Natural killer cell (primary cell): ENCODE data around the gene CRYGN. TPM values are rescaled to one million over a fixed set of nuclear protein-coding genes. Genes with fewer than 3 reads are reported as not detected.

ENCODE experiments used
- ATAC-seq, 3 donors: fragments of 150-1000 bp in 2 of 3; fragments of 200-7000 bp in 1 of 3; cut with Tn5 transposase; 1 replicate in 1 of 3; 2 replicates in 2 of 3; pipeline ENCODE4 v1.10.0; 2021; ENCODE audit warnings: mild to moderate bottlenecking in 2 of 3, moderate library complexity in 2 of 3
- DNase-seq, 2 donors: peaks; one replicate each; pipeline versions ENCODE4 v3.0.0 to v3.0.0-alpha.2; 2013 to 2021; ENCODE audit warnings: mixed read lengths in 1 of 2
- H3K27ac ChIP-seq: one replicate; pipeline ENCODE4 v1.5.1; 2013; ENCODE audit warnings: mild to moderate bottlenecking, low read length
- H3K27me3 ChIP-seq: one replicate; pipeline ENCODE4 v1.6.1; 2013; ENCODE audit warnings: low read length; ENCODE audit not compliant: control insufficient read depth, insufficient read depth
- H3K36me3 ChIP-seq: one replicate; pipeline ENCODE4 v1.6.1; 2013; ENCODE audit warnings: low read length; ENCODE audit not compliant: control insufficient read depth, insufficient read depth
- H3K4me1 ChIP-seq: one replicate; pipeline ENCODE4 v1.6.1; 2013; ENCODE audit warnings: low read length; ENCODE audit not compliant: control insufficient read depth, insufficient read depth
- H3K4me3 ChIP-seq: one replicate; pipeline ENCODE4 v1.5.1; 2013; ENCODE audit warnings: low read length
- H3K9me3 ChIP-seq: one replicate; pipeline ENCODE4 v1.6.1; 2013; ENCODE audit warnings: low read length; ENCODE audit not compliant: control insufficient read depth, insufficient read depth
- H3K27ac Mint-ChIP-seq, 2 donors: one replicate each; pipeline ENCODE4 v1.8.0; 2022; ENCODE audit warnings: mild to moderate bottlenecking in 2 of 2, mixed read lengths in 2 of 2, moderate library complexity in 1 of 2
- H3K27me3 Mint-ChIP-seq, 2 donors: one replicate each; pipeline ENCODE4 v1.8.0; 2022; ENCODE audit warnings: low read depth in 2 of 2, mixed read lengths in 2 of 2
- H3K36me3 Mint-ChIP-seq: one replicate; pipeline ENCODE4 v1.8.0; 2022; ENCODE audit warnings: mixed read lengths
- H3K4me1 Mint-ChIP-seq, 2 donors: one replicate each; pipeline ENCODE4 v1.8.0; 2022; ENCODE audit warnings: mixed read lengths in 2 of 2
- H3K4me3 Mint-ChIP-seq: one replicate; pipeline ENCODE4 v1.8.0; 2022; ENCODE audit warnings: mild to moderate bottlenecking, moderate library complexity, mixed read lengths
- H3K9me3 Mint-ChIP-seq, 2 donors: one replicate each; pipeline ENCODE4 v1.8.0; 2022; ENCODE audit warnings: mixed read lengths in 2 of 2
- WGBS: methylation state at CpG from one replicate; pipeline ENCODE4 v1.1.7; 2013; ENCODE audit warnings: missing lambda C conversion rate; ENCODE audit not compliant: insufficient coverage; 5-methylcytosine and 5-hydroxymethylcytosine counted together
- intact Hi-C: fragments of 100-400 bp; cut with micrococcal nuclease; formaldehyde crosslinking; loops from one replicate; pipeline ENCODE4 v1.14.2; 2022
- total RNA-seq, 4 donors: library from RNA; stranded (reverse); fragments of 120-200 nt in 1 of 4; gene quantifications; one replicate each; pipeline versions ENCODE4 v1.2.3 to v1.2.4, GENCODE V29; 2013 to 2022
- TF ChIP-seq, protein P1 (sequence below): fragments of 200-600 bp; IDR thresholded peaks from one replicate; pipeline ENCODE4 v1.8.0; 2022; ENCODE audit warnings: antibody characterized with exemption

The CRYGN gene
- total RNA-seq, 3 donors from 2014 or later (not counting 1 experiment from before 2014, with no cell fraction given), result not detected

DNA sequence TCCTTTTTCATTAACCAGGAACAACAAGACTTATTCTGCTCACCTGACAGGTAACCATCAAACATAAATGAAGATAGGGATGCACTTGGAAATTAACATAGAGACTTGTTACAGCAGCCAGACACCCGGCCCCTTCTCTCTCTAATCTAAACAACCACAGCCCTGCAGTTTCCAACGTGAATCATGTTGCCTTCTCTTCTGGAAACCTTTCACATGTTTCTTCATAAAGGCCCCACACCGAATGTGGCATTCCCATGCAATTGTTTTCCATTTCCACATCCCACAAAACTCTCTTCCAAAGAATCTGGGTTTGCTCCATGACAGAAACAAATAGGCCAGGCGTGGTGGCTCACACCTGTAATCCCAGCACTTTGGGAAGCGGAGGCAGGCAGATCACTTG, 15.1 kb downstream of the CRYGN start:
- Histone ChIP-seq H3K9me3 (peaks cover 6% of the 10 kb centered on the region), H3K27me3 (peaks cover 10% of the 10 kb centered on the region), H3K4me3 (no peak overlapping the region), H3K27ac (no peak overlapping the region), H3K36me3 (no peaks in the 10 kb centered on the region), H3K4me1 (peaks cover 26% of the 10 kb centered on the region)
- TF ChIP-seq, protein P1, sequence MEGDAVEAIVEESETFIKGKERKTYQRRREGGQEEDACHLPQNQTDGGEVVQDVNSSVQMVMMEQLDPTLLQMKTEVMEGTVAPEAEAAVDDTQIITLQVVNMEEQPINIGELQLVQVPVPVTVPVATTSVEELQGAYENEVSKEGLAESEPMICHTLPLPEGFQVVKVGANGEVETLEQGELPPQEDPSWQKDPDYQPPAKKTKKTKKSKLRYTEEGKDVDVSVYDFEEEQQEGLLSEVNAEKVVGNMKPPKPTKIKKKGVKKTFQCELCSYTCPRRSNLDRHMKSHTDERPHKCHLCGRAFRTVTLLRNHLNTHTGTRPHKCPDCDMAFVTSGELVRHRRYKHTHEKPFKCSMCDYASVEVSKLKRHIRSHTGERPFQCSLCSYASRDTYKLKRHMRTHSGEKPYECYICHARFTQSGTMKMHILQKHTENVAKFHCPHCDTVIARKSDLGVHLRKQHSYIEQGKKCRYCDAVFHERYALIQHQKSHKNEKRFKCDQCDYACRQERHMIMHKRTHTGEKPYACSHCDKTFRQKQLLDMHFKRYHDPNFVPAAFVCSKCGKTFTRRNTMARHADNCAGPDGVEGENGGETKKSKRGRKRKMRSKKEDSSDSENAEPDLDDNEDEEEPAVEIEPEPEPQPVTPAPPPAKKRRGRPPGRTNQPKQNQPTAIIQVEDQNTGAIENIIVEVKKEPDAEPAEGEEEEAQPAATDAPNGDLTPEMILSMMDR, result no peak
- ATAC-seq (no peak), DNase-seq (no peak)
- intact Hi-C loops, result no loop called here
- WGBS, result 89% methylated on average over 5 of the region's 5 CpGs
- Mint-ChIP-seq H3K27me3 (peaks cover 10 to 27% of the 10 kb centered on the region in 2 donors), H3K36me3 (no peaks in the 10 kb centered on the region), H3K9me3 (no peaks in the 10 kb centered on the region), H3K4me3 (no peak overlapping the region), H3K4me1 (peaks cover 5 to 6% of the 10 kb centered on the region in 2 donors), H3K27ac (no peak overlapping the region)

DNA sequence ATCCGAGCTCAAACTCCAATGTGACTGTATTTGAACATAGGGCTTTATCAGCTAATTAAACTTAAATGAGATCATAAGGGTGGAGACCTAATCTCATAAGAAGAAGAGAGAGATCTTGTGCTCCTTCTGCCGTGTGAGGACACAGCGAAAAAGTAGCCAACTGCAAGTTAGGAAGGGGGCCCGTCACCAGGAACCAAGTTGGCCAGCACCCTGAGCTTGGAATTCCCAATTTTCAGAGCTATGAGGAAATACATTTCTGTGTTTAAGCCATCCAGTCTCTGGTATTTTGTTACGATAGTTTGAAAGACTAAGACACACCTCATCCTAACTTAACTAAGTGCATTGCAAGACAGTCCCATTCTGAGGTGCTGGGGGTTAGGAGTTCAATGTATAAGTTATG, 16.0 kb downstream of the CRYGN start:
- Mint-ChIP-seq H3K4me3 (no peak overlapping the region), H3K27ac (no peak overlapping the region), H3K9me3 (no peaks in the 10 kb centered on the region), H3K36me3 (no peaks in the 10 kb centered on the region), H3K27me3 (peaks cover 10 to 27% of the 10 kb centered on the region in 2 donors), H3K4me1 (no peaks in the 10 kb centered on the region)
- 96% methylated on average over 4 of the region's 5 CpGs for WGBS
- H3K9me3 ChIP-seq, result peaks cover 6% of the 10 kb centered on the region
- ATAC-seq, result no peak
- intact Hi-C loops, result no loop called here
- no peak for DNase-seq
- peaks cover 10% of the 10 kb centered on the region for H3K27me3 ChIP-seq
- no peaks in the 10 kb centered on the region for H3K36me3 ChIP-seq
- no peak overlapping the region for H3K4me3 ChIP-seq
- H3K4me1 ChIP-seq, result peaks cover 17% of the 10 kb centered on the region
- TF ChIP-seq, protein P1, result no peak
- H3K27ac ChIP-seq, result no peak overlapping the region

DNA sequence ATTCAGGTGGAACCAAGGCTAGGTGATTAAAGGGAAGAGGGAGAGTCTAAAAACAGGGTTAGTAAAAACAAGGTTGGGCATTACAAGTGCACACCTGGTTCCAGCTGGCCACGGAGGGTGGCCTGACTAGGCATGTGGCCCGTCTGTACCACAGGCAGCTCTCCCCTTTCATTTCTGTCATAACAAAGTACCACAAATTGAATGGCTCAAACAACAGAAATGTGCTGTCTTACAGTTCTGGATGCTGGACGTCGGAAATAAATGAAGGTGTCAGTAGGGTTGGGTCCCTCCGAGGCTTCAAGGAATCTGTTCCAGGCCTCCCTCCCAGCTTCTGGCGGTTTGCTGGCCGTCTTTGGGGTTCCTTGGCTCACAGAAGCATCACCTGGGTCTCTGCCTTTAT, 16.7 kb downstream of the CRYGN start:
- Mint-ChIP-seq H3K27ac (no peak overlapping the region), H3K36me3 (no peaks in the 10 kb centered on the region)

DNA sequence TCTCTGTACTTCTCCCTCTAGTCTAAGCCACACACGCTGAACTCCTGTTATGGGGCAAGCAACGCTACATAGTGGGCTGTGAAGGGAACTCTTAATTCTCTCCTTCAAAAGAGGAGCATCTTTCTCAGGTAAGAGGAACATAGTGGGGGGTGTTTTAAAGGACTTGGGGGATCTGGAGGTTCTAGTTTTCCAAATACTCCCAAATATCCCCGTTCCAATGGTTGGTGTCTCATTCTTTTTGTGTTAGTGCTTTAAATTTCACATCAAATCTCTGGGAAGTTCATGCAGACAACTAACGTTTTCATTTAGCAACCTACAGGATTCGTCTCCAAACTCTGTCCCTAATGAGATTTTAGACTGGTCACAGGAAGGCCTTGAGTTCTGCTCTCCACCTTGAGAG, 17.7 kb downstream of the CRYGN start:
- DNase-seq (no peak), ATAC-seq (no peak)
- Histone ChIP-seq H3K36me3 (no peaks in the 10 kb centered on the region), H3K9me3 (peaks cover 9% of the 10 kb centered on the region), H3K27me3 (no peaks in the 10 kb centered on the region), H3K4me1 (no peaks in the 10 kb centered on the region), H3K4me3 (no peak overlapping the region), H3K27ac (no peak overlapping the region)
- Mint-ChIP-seq H3K4me1 (no peaks in the 10 kb centered on the region), H3K27ac (no peak overlapping the region), H3K27me3 (peaks cover 14 to 21% of the 10 kb centered on the region in 2 donors), H3K36me3 (no peaks in the 10 kb centered on the region), H3K9me3 (no peaks in the 10 kb centered on the region), H3K4me3 (no peak overlapping the region)
- WGBS, result 88% methylated on average over 5 of the region's 5 CpGs
- intact Hi-C loops, result no loop called here
- TF ChIP-seq, protein P1, result no peak

More for the DNA sequence above, 16.7 kb downstream of the CRYGN start:
- H3K4me3 Mint-ChIP-seq, result no peak overlapping the region
- intact Hi-C loops, result no loop called here
- Histone ChIP-seq H3K27ac (no peak overlapping the region), H3K27me3 (peaks cover 10% of the 10 kb centered on the region), H3K4me3 (no peak overlapping the region), H3K9me3 (peaks cover 9% of the 10 kb centered on the region), H3K4me1 (peaks cover 10% of the 10 kb centered on the region), H3K36me3 (no peaks in the 10 kb centered on the region)
- 90% methylated on average over 7 of the region's 7 CpGs for WGBS
- ATAC-seq (no peak), DNase-seq (no peak)
- no peaks in the 10 kb centered on the region for H3K4me1 Mint-ChIP-seq
- TF ChIP-seq, protein P1, result no peak
- no peaks in the 10 kb centered on the region for H3K9me3 Mint-ChIP-seq
- H3K27me3 Mint-ChIP-seq, result peaks cover 12 to 26% of the 10 kb centered on the region in 2 donors
